Suprapubic skin (tissue), 4 donors: ENCODE data around the gene ARRB1. TPM values are rescaled to one million over a fixed set of nuclear protein-coding genes. Genes with fewer than 3 reads are reported as not detected.

ENCODE experiments used
- DNase-seq, 2 donors: peaks; one replicate each; pipeline ENCODE4 v3.0.0-alpha.2; 2019; ENCODE audit warnings: low spot score in 2 of 2
- H3K27ac ChIP-seq: fragments of 200-600 bp; sonication (generic); one replicate; pipeline ENCODE4 v1.5.1; 2019
- H3K27me3 ChIP-seq: fragments of 200-600 bp; sonication (generic); one replicate; pipeline ENCODE4 v1.5.1; 2019
- H3K36me3 ChIP-seq: fragments of 200-600 bp; sonication (generic); one replicate; pipeline ENCODE4 v1.5.1; 2019
- H3K4me1 ChIP-seq: fragments of 200-600 bp; sonication (generic); one replicate; pipeline ENCODE4 v1.5.1; 2019
- H3K4me3 ChIP-seq: fragments of 200-600 bp; sonication (generic); one replicate; pipeline ENCODE4 v1.5.1; 2019; ENCODE audit warnings: mild to moderate bottlenecking
- H3K9me3 ChIP-seq: fragments of 200-600 bp; sonication (generic); one replicate; pipeline ENCODE4 v1.5.1; 2019
- CTCF ChIP-seq, 2 donors: fragments of 200-600 bp in 1 of 2; fragments of 450-650 bp in 1 of 2; sonication (generic) in 1 of 2; IDR thresholded peaks; one replicate each; pipeline ENCODE4 v1.5.1; 2016 to 2019; ENCODE audit warnings: antibody characterized with exemption in 2 of 2, mild to moderate bottlenecking in 1 of 2, moderate library complexity in 1 of 2
- EP300 ChIP-seq: sonication (generic); formaldehyde crosslinking; IDR thresholded peaks from one replicate; pipeline ENCODE4 v1.6.1; 2017; ENCODE audit warnings: antibody characterized with exemption
- POLR2A ChIP-seq, 2 donors: fragments of 450-650 bp; IDR thresholded peaks; one replicate each; pipeline ENCODE4 v1.6.1; 2017; ENCODE audit warnings: antibody characterized with exemption in 2 of 2, mild to moderate bottlenecking in 2 of 2, moderate library complexity in 2 of 2
- POLR2AphosphoS5 ChIP-seq, 3 donors: sonication (generic); formaldehyde crosslinking; IDR thresholded peaks; one replicate each; pipeline ENCODE4 v1.6.1; 2017; ENCODE audit warnings: antibody characterized with exemption in 3 of 3
- WGBS: methylation state at CpG from one replicate; pipeline ENCODE4 v1.1.5; 2018; 5-methylcytosine and 5-hydroxymethylcytosine counted together
- total RNA-seq, 4 donors: library from RNA; depleted of rRNA; stranded (reverse); fragments of >200 nt; gene quantifications; one replicate each; pipeline ENCODE4 v1.1.0, GENCODE V29; 2016

ARRB1 gene
- total RNA-seq, 4 donors from 2014 or later = 24.8 to 57.2 (median 38.4) TPM

GRCh38 chr11:75376175-75376574 lies 24.7 kb upstream of the ARRB1 start:
- no peak overlapping the region for H3K27ac ChIP-seq
- H3K4me1 ChIP-seq = peaks cover 24% of the 10 kb centered on the region
- TF ChIP-seq POLR2A (IDR thresholded peaks at IDR 0.05) (no peak), EP300 (no peak), CTCF (IDR thresholded peaks at IDR 0.05) (no peak), POLR2AphosphoS5 (IDR thresholded peaks at IDR 0.05) (no peak)
- 87% methylated on average over 9 of the region's 9 CpGs for WGBS
- no peak overlapping the region for H3K4me3 ChIP-seq
- no peak for DNase-seq
- H3K27me3 ChIP-seq = no peaks in the 10 kb centered on the region
- H3K36me3 ChIP-seq = no peaks in the 10 kb centered on the region
- no peaks in the 10 kb centered on the region for H3K9me3 ChIP-seq

GRCh38 chr11:75375626-75376025 lies 24.2 kb upstream of the ARRB1 start:
- no peaks in the 10 kb centered on the region for H3K9me3 ChIP-seq
- WGBS = 95% methylated on average over 7 of the region's 8 CpGs
- DNase-seq = no peak
- no peaks in the 10 kb centered on the region for H3K36me3 ChIP-seq
- no peak overlapping the region for H3K4me3 ChIP-seq
- H3K27ac ChIP-seq = no peak overlapping the region
- TF ChIP-seq POLR2AphosphoS5 (IDR thresholded peaks at IDR 0.05) (no peak), POLR2A (IDR thresholded peaks at IDR 0.05) (no peak), EP300 (no peak), CTCF (IDR thresholded peaks at IDR 0.05) (no peak)
- peaks cover 19% of the 10 kb centered on the region for H3K4me1 ChIP-seq
- H3K27me3 ChIP-seq = no peaks in the 10 kb centered on the region

GRCh38 chr11:75374646-75375045 lies 23.2 kb upstream of the ARRB1 start:
- Histone ChIP-seq H3K36me3 (no peaks in the 10 kb centered on the region), H3K9me3 (no peaks in the 10 kb centered on the region), H3K27ac (no peak overlapping the region), H3K4me1 (peaks cover 18% of the 10 kb centered on the region), H3K4me3 (no peak overlapping the region), H3K27me3 (no peaks in the 10 kb centered on the region)
- WGBS = 97% methylated on average over 4 of the region's 4 CpGs
- TF ChIP-seq CTCF (IDR thresholded peaks at IDR 0.05) (no peak), POLR2A (IDR thresholded peaks at IDR 0.05) (no peak), EP300 (no peak), POLR2AphosphoS5 (IDR thresholded peaks at IDR 0.05) (no peak)
- no peak for DNase-seq

GRCh38 chr11:75373201-75373600 lies 21.7 kb upstream of the ARRB1 start:
- H3K27ac ChIP-seq = peak overlapping the region; percentile 74
- H3K9me3 ChIP-seq = no peaks in the 10 kb centered on the region
- H3K27me3 ChIP-seq = no peaks in the 10 kb centered on the region
- H3K4me3 ChIP-seq = no peak overlapping the region
- TF ChIP-seq POLR2AphosphoS5 (IDR thresholded peaks at IDR 0.05) = no peak
- TF ChIP-seq POLR2A (IDR thresholded peaks at IDR 0.05) = no peak
- TF ChIP-seq CTCF (IDR thresholded peaks at IDR 0.05) = no peak
- TF ChIP-seq EP300 = no peak
- DNase-seq = no peak
- H3K4me1 ChIP-seq = peaks cover 19% of the 10 kb centered on the region
- H3K36me3 ChIP-seq = no peaks in the 10 kb centered on the region
- WGBS = 92% methylated on average over 8 of the region's 8 CpGs

- Histone ChIP-seq H3K4me3 (no peak overlapping the region), H3K27ac (peak overlapping the region; percentile 74), H3K27me3 (no peaks in the 10 kb centered on the region), H3K9me3 (no peaks in the 10 kb centered on the region), H3K36me3 (no peaks in the 10 kb centered on the region), H3K4me1 (peaks cover 19% of the 10 kb centered on the region)
- no peak for DNase-seq
- TF ChIP-seq POLR2A (IDR thresholded peaks at IDR 0.05) (no peak), EP300 (no peak), POLR2AphosphoS5 (IDR thresholded peaks at IDR 0.05) (no peak), CTCF (IDR thresholded peaks at IDR 0.05) (no peak)
- 41% methylated on average over 8 of the region's 8 CpGs for WGBS
Measured at GRCh38 chr11:75371949-75372876, 20.8 kb upstream of the ARRB1 start.
